ENCODE results near the gene FHDC1. TPM values are rescaled to one million over a fixed set of nuclear protein-coding genes. Genes with fewer than 3 reads are reported as not detected.

FHDC1 gene
- total RNA-seq, 4 donors from 2014 or later = 6.6 to 32.8 (median 25.4) TPM

GRCh38 chr4:152975380-152976211 is 39.5 kb downstream of the FHDC1 start:
- no peaks in the 10 kb centered on the region for H3K9me3 ChIP-seq
- no peaks in the 10 kb centered on the region for H3K4me1 ChIP-seq
- no peak overlapping the region for H3K4me3 ChIP-seq
- no peak for DNase-seq
- H3K27me3 ChIP-seq = no peaks in the 10 kb centered on the region
- no peak overlapping the region for H3K27ac ChIP-seq
- H3K36me3 ChIP-seq = peaks cover 0 to 40% (median 0%) of the 10 kb centered on the region in 3 donors
- no peak for TF ChIP-seq CTCF (IDR thresholded peaks at IDR 0.05)
- TF ChIP-seq POLR2A (IDR thresholded peaks at IDR 0.05) = no peak

- Histone ChIP-seq H3K36me3 (peaks cover 0 to 40% (median 0%) of the 10 kb centered on the region in 3 donors), H3K9me3 (no peaks in the 10 kb centered on the region), H3K27ac (no peak overlapping the region), H3K4me3 (no peak overlapping the region), H3K27me3 (no peaks in the 10 kb centered on the region), H3K4me1 (no peaks in the 10 kb centered on the region)
- no peak for TF ChIP-seq CTCF (IDR thresholded peaks at IDR 0.05)
- TF ChIP-seq POLR2A (IDR thresholded peaks at IDR 0.05) = no peak
- no peak for DNase-seq
Observed at GRCh38 chr4:152976212-152976761, 40.2 kb downstream of the FHDC1 start.

GRCh38 chr4:152979731-152980330 is 43.7 kb downstream of the FHDC1 start:
- H3K27me3 ChIP-seq = no peaks in the 10 kb centered on the region
- no peak overlapping the region for H3K4me3 ChIP-seq
- H3K36me3 ChIP-seq = peaks cover 0 to 18% (median 0%) of the 10 kb centered on the region in 3 donors
- no peak overlapping the region for H3K27ac ChIP-seq
- no peaks in the 10 kb centered on the region for H3K9me3 ChIP-seq
- no peak for DNase-seq
- TF ChIP-seq POLR2A (IDR thresholded peaks at IDR 0.05) = no peak
- TF ChIP-seq CTCF (IDR thresholded peaks at IDR 0.05) = no peak
- no peaks in the 10 kb centered on the region for H3K4me1 ChIP-seq

DNA sequence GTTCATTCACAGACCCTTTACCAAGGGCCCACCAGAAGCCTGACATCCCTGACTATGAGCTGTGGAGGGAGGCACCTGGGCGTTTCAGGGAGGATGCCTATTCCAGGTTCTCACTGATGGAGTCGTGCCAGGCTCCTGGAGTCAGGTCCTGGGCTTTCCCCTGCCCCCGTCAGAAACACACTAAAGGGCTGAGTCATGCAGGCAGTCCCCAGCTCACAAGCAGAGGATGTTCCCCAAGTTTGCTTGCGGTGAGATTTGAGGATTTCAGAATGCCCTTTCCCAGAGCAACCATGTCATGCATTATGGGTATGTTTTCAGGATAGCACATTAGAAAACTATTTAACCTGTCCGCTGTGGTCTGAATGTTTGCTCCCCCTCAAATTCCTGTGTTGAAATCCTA is 45.2 kb downstream of the FHDC1 start:
- TF ChIP-seq POLR2A (IDR thresholded peaks at IDR 0.05) = no peak
- no peak for TF ChIP-seq CTCF (IDR thresholded peaks at IDR 0.05)
- DNase-seq = no peak
- peaks cover 0 to 3% (median 0%) of the 10 kb centered on the region in 3 donors for H3K36me3 ChIP-seq
- no peaks in the 10 kb centered on the region for H3K9me3 ChIP-seq
- H3K4me1 ChIP-seq = no peaks in the 10 kb centered on the region
- H3K27me3 ChIP-seq = no peaks in the 10 kb centered on the region
- H3K4me3 ChIP-seq = no peak overlapping the region
- H3K27ac ChIP-seq = no peak overlapping the region

GRCh38 chr4:152981842-152982241 is 45.7 kb downstream of the FHDC1 start:
- H3K4me1 ChIP-seq = no peaks in the 10 kb centered on the region
- H3K36me3 ChIP-seq = no peaks in the 10 kb centered on the region
- H3K4me3 ChIP-seq = no peak overlapping the region
- no peak for DNase-seq
- H3K9me3 ChIP-seq = no peaks in the 10 kb centered on the region
- peak in 2 of 6 experiments; percentile 21 for TF ChIP-seq CTCF (IDR thresholded peaks at IDR 0.05)
- no peak for TF ChIP-seq POLR2A (IDR thresholded peaks at IDR 0.05)
- H3K27me3 ChIP-seq = no peaks in the 10 kb centered on the region
- no peak overlapping the region for H3K27ac ChIP-seq

Measured in Peyer's patch (tissue), 4 donors.